NCI-H1105 (cell line): ENCODE measurements around the gene GPR15LG.
A peak's percentile ranks its signal among the peaks of the same experiment; 100 is the strongest.
"Not testable (repeated sequence)": the region's sequence is repeated elsewhere in the genome, so short reads cannot be mapped to it uniquely, and the experiment has no call there.

Source experiments
- DNase-seq: peaks from one replicate; lab custom pipeline; 2025; lab: John Stamatoyannopoulos, UW

Gene GPR15LG

GRCh38 chr10:84173501-84173929 is at the start of gene GPR15LG:
TSS of gene GPR15LG (plus strand) at chr10:84173801. CDS start at chr10:84173852, 51 bp downstream.
- DNase-seq = no peak

- not testable (repeated sequence) for DNase-seq
Observed at GRCh38 chr10:84125910-84126784, 47.5 kb upstream of the GPR15LG start.

- no peak for DNase-seq
Observed at GRCh38 chr10:84126785-84127167, 46.8 kb upstream of the GPR15LG start.

- DNase-seq = no peak
Observed at GRCh38 chr10:84135836-84136235, 37.8 kb upstream of the GPR15LG start.

GRCh38 chr10:84137811-84138210 is 35.8 kb upstream of the GPR15LG start:
- no peak for DNase-seq

GRCh38 chr10:84138478-84139125 is 35.0 kb upstream of the GPR15LG start:
- no peak for DNase-seq

GRCh38 chr10:84139126-84140035 is 34.2 kb upstream of the GPR15LG start, which contains the start of gene GHITM:
TSS of gene GHITM (plus strand) at chr10:84139509. CDS start at chr10:84141501, 1,992 bp downstream.
- DNase-seq = peak; percentile 90

GRCh38 chr10:84140036-84140379 is 33.6 kb upstream of the GPR15LG start:
- no peak for DNase-seq

GRCh38 chr10:84147347-84147746 is 26.3 kb upstream of the GPR15LG start:
- DNase-seq = no peak

GRCh38 chr10:84148006-84148597 is 25.5 kb upstream of the GPR15LG start:
- DNase-seq = not testable (repeated sequence)

- DNase-seq = no peak
Observed at GRCh38 chr10:84149854-84150253, 23.7 kb upstream of the GPR15LG start.

GRCh38 chr10:84152769-84153168 is 20.8 kb upstream of the GPR15LG start:
- DNase-seq = no peak

GRCh38 chr10:84155521-84155920 is 18.1 kb upstream of the GPR15LG start:
- no peak for DNase-seq

GRCh38 chr10:84156009-84156408 is 17.6 kb upstream of the GPR15LG start:
- DNase-seq = no peak

- no peak for DNase-seq
Observed at GRCh38 chr10:84156768-84157167, 16.8 kb upstream of the GPR15LG start.

- DNase-seq = no peak
Observed at GRCh38 chr10:84158061-84158460, 15.5 kb upstream of the GPR15LG start.

GRCh38 chr10:84158550-84158949 is 15.1 kb upstream of the GPR15LG start:
- DNase-seq = no peak

- DNase-seq = no peak
Observed at GRCh38 chr10:84159076-84159685, 14.4 kb upstream of the GPR15LG start.

- DNase-seq = no peak
Observed at GRCh38 chr10:84160663-84161362, 12.8 kb upstream of the GPR15LG start.

- DNase-seq = no peak
Observed at GRCh38 chr10:84163996-84164395, 9.6 kb upstream of the GPR15LG start.

GRCh38 chr10:84164442-84164841 is 9.2 kb upstream of the GPR15LG start:
- no peak for DNase-seq
